Measurements from ENCODE around the gene MAPT.

Gene MAPT

DNA sequence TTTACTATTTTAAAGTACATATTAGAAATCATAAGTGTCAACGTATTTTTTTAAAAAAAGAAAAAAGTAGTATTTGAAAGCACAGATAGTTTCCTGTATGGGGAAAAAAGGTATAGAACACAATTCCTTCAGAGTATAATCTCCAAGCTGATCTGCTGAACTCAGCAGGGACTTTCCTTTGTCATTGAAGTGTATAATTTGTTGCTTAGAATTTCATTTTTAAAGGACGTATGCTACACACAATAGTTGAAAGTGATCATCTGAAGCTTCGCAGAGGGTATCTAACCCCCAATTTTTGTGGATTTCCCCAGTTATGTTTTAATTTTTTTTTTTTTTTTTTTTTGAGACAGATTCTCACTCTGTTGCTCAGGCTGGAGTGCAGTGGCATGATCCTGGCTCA is 20.2 kb upstream of the MAPT start:
- no peak overlapping the region for H3K27ac Mint-ChIP-seq
- DNase-seq, result no peak
- peaks cover 42% of the 10 kb centered on the region for H3K27me3 Mint-ChIP-seq (ENCODE audit: low read depth, poor library complexity)
- peaks cover 35% of the 10 kb centered on the region for H3K4me1 Mint-ChIP-seq
- no peaks in the 10 kb centered on the region for H3K9me3 Mint-ChIP-seq
- no peaks in the 10 kb centered on the region for H3K36me3 Mint-ChIP-seq (ENCODE audit: low read depth)
- TF ChIP-seq, protein P1, sequence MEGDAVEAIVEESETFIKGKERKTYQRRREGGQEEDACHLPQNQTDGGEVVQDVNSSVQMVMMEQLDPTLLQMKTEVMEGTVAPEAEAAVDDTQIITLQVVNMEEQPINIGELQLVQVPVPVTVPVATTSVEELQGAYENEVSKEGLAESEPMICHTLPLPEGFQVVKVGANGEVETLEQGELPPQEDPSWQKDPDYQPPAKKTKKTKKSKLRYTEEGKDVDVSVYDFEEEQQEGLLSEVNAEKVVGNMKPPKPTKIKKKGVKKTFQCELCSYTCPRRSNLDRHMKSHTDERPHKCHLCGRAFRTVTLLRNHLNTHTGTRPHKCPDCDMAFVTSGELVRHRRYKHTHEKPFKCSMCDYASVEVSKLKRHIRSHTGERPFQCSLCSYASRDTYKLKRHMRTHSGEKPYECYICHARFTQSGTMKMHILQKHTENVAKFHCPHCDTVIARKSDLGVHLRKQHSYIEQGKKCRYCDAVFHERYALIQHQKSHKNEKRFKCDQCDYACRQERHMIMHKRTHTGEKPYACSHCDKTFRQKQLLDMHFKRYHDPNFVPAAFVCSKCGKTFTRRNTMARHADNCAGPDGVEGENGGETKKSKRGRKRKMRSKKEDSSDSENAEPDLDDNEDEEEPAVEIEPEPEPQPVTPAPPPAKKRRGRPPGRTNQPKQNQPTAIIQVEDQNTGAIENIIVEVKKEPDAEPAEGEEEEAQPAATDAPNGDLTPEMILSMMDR (IDR thresholded peaks at IDR 0.05), result no peak
- H3K4me3 Mint-ChIP-seq, result no peak overlapping the region

DNA sequence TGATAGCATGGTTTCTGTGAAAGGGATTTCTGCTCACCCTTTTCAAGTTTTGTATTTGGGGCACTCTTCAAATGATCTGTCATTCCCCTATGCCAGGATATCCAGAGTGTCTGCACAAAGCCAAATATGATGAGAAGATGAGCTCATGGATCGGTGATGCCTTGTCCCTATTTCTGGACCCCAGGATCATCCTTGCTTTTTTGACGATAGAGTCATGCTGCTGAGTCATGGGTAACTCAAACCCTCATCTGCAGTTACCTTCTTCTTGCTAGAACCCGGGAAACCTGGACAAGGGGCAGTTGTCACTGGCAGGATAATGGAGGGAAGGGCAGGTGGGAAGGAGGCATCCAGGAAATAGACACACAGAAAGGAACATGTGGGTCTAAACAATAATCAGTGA is 17.8 kb upstream of the MAPT start:
- peaks cover 16% of the 10 kb centered on the region for H3K4me1 Mint-ChIP-seq
- TF ChIP-seq, protein P1 (IDR thresholded peaks at IDR 0.05), result no peak
- H3K27ac Mint-ChIP-seq, result no peak overlapping the region
- H3K9me3 Mint-ChIP-seq, result no peaks in the 10 kb centered on the region
- peaks cover 62% of the 10 kb centered on the region for H3K27me3 Mint-ChIP-seq (ENCODE audit: low read depth, poor library complexity)
- DNase-seq, result no peak
- H3K4me3 Mint-ChIP-seq, result no peak overlapping the region
- no peaks in the 10 kb centered on the region for H3K36me3 Mint-ChIP-seq (ENCODE audit: low read depth)

DNA sequence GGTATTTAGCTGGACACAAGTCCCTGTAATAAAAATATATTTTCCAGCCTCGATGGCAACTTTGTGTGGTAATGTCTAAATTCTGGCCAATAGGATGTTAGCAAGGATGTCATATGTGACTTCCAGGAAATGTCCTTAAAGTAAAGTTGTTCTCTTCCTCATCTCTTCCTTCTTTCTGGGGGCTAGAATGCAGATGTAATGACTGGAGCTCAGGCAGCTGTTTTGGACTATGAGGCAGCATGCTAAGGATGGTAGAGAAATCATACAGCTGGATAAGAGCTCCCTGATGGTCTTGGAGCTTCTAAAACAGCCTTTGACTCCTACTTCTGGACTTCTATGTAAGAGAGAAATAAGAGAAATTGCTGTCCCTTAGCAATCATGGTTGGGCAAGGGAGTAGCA is 16.9 kb upstream of the MAPT start:
- no peak overlapping the region for H3K27ac Mint-ChIP-seq
- H3K36me3 Mint-ChIP-seq (ENCODE audit: low read depth), result no peaks in the 10 kb centered on the region

DNA sequence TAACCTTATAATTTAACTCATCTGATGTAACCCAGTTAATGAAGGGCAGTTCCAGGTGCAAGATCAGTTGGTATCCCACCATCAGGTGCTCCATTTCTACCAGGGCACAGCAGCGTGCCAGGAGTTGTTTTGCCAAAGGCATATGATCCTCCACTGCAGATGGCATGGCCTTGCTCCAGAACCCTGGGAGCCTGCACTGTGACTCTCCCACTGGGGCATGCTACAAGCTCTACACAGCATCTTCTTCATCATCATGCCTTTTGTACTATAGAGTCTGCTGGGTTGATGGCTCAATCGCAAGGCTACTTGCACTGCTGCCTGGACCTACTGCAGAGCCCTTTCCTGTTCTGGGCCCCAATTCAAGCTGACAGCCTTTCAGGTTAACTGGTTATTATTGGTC is 11.3 kb upstream of the MAPT start:
- H3K4me1 Mint-ChIP-seq, result no peaks in the 10 kb centered on the region
- H3K36me3 Mint-ChIP-seq (ENCODE audit: low read depth), result no peaks in the 10 kb centered on the region
- peaks cover 61% of the 10 kb centered on the region for H3K27me3 Mint-ChIP-seq (ENCODE audit: low read depth, poor library complexity)
- peaks cover 4% of the 10 kb centered on the region for H3K9me3 Mint-ChIP-seq
- no peak for DNase-seq
- H3K27ac Mint-ChIP-seq, result no peak overlapping the region
- TF ChIP-seq, protein P1 (IDR thresholded peaks at IDR 0.05), result no peak
- H3K4me3 Mint-ChIP-seq, result no peak overlapping the region

More for the DNA sequence above, 16.9 kb upstream of the MAPT start:
- peaks cover 65% of the 10 kb centered on the region for H3K27me3 Mint-ChIP-seq (ENCODE audit: low read depth, poor library complexity)
- peaks cover 10% of the 10 kb centered on the region for H3K4me1 Mint-ChIP-seq
- H3K9me3 Mint-ChIP-seq, result no peaks in the 10 kb centered on the region
- TF ChIP-seq, protein P1 (IDR thresholded peaks at IDR 0.05), result no peak
- H3K4me3 Mint-ChIP-seq, result no peak overlapping the region
- DNase-seq, result no peak

DNA sequence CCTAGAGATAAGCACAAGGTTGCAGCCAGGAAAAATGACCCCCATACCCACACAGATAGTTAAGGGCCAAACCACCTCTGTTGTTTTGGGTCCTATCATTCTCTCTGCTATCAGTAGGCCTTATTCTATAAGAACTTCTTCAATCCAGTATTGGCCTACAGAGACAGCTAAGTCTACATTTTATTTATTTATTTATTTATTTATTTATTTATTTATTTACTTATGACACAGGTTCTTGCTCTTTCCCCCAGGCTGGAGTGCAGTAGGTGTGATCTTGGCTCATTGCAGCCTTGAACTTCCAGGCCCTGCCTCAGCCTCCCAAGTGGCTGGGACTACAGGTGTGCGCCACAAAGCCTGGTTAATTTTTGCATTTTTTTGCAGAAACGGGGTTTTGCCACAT is 7.5 kb upstream of the MAPT start:
- Mint-ChIP-seq H3K4me1 (no peaks in the 10 kb centered on the region), H3K36me3 (ENCODE audit: low read depth) (no peaks in the 10 kb centered on the region), H3K27ac (no peak overlapping the region), H3K27me3 (ENCODE audit: low read depth, poor library complexity) (peaks cover 71% of the 10 kb centered on the region), H3K4me3 (no peak overlapping the region), H3K9me3 (peaks cover 6% of the 10 kb centered on the region)
- TF ChIP-seq, protein P1 (IDR thresholded peaks at IDR 0.05), result no peak
- DNase-seq, result no peak

DNA sequence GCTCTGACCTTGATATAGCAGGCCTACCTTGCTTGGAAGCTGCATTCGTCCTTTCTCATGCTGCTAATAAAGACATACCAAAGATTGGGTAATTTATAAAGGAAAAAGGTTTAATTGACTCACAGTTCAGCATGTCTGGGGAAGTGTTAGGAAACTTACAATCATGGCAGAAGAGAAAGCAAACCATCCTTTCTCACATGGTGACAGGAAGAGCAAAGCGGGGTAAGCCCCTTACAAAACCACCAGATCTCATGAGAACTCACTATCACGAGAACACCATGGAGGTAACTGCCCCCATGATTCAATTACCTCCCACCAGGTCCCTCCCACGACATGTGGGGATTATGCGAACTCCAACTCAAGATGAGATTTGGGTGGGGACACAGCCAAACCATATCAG is 6.0 kb upstream of the MAPT start:
- no peak overlapping the region for H3K27ac Mint-ChIP-seq
- no peaks in the 10 kb centered on the region for H3K4me1 Mint-ChIP-seq
- TF ChIP-seq, protein P1 (IDR thresholded peaks at IDR 0.05), result no peak
- H3K9me3 Mint-ChIP-seq, result peaks cover 9% of the 10 kb centered on the region
- no peak overlapping the region for H3K4me3 Mint-ChIP-seq
- no peak for DNase-seq
- no peaks in the 10 kb centered on the region for H3K36me3 Mint-ChIP-seq (ENCODE audit: low read depth)
- H3K27me3 Mint-ChIP-seq (ENCODE audit: low read depth, poor library complexity), result peaks cover 72% of the 10 kb centered on the region
